ENCODE measurements around the gene PACSIN1. TPM values are rescaled to one million over a fixed set of nuclear protein-coding genes. Genes with fewer than 3 reads are reported as not detected.

PACSIN1 gene
- total RNA-seq, 3 donors from 2014 or later (not counting 1 experiment from before 2014, with no cell fraction given), result 2.2 to 6.6 (median 3.9) TPM

DNA sequence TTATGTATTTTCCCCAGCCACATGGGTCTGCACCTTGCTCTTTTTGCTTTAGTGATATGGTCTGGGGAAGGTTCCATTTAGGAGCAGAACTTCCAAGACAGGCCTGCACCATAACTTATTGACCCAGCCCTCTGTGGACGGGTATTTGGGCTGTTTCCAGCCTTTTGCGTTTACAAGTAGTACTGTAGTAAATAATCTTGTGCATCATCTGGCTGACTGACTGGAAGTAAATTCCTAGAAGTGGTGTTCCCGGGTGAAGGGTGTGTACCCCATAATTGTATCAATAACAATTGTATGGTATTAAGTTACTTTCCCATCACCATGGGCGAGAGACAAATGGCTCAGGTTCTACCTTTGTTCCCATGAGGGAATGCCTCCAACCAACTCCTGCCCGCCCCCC is 58.6 kb downstream of the PACSIN1 start:
- Mint-ChIP-seq H3K4me3 (no peak overlapping the region), H3K9me3 (no peaks in the 10 kb centered on the region), H3K36me3 (no peaks in the 10 kb centered on the region), H3K27me3 (ENCODE audit: low read depth in 2 of 2) (no peaks in the 10 kb centered on the region), H3K27ac (peak overlapping the region in 1 of 2 donors; percentile 58), H3K4me1 (peaks cover 20 to 23% of the 10 kb centered on the region in 2 donors)
- intact Hi-C loops (cut with micrococcal nuclease), result no loop called here
- no peak for ATAC-seq
- WGBS (ENCODE audit: insufficient coverage), result 100% methylated on average over 3 of the region's 5 CpGs
- Histone ChIP-seq H3K4me3 (ENCODE audit: low read length) (no peak overlapping the region), H3K4me1 (ENCODE audit: control insufficient read depth, insufficient read depth, low read length) (peaks cover 57% of the 10 kb centered on the region), H3K36me3 (ENCODE audit: control insufficient read depth, insufficient read depth, low read length) (no peaks in the 10 kb centered on the region), H3K9me3 (ENCODE audit: control insufficient read depth, insufficient read depth, low read length) (no peaks in the 10 kb centered on the region), H3K27me3 (ENCODE audit: control insufficient read depth, insufficient read depth, low read length) (no peaks in the 10 kb centered on the region), H3K27ac (ENCODE audit: low read length) (no peak overlapping the region)
- no peak for DNase-seq
- TF ChIP-seq, protein P1, sequence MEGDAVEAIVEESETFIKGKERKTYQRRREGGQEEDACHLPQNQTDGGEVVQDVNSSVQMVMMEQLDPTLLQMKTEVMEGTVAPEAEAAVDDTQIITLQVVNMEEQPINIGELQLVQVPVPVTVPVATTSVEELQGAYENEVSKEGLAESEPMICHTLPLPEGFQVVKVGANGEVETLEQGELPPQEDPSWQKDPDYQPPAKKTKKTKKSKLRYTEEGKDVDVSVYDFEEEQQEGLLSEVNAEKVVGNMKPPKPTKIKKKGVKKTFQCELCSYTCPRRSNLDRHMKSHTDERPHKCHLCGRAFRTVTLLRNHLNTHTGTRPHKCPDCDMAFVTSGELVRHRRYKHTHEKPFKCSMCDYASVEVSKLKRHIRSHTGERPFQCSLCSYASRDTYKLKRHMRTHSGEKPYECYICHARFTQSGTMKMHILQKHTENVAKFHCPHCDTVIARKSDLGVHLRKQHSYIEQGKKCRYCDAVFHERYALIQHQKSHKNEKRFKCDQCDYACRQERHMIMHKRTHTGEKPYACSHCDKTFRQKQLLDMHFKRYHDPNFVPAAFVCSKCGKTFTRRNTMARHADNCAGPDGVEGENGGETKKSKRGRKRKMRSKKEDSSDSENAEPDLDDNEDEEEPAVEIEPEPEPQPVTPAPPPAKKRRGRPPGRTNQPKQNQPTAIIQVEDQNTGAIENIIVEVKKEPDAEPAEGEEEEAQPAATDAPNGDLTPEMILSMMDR (IDR thresholded peaks at IDR 0.05), result no peak

DNA sequence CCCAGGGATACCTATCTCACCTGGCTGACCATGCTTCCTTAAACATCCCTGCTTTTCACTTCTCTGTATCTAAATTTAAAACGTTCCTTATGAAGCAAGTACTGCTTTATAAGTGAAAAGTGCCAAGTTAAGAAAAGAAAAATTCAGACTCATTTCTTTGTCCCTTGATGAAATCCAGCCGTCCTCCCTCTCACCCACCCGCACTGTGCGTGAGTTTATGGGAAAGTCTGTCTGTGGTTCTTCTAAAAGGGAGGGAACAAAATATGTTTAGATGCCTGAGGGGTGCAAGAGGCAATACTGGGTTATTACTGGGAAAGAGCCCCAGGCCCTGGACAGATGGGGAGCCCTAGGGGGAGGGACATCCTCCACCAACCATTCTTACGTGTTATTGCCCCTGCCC is 59.1 kb downstream of the PACSIN1 start:
- H3K27ac Mint-ChIP-seq, result no peak overlapping the region

DNA sequence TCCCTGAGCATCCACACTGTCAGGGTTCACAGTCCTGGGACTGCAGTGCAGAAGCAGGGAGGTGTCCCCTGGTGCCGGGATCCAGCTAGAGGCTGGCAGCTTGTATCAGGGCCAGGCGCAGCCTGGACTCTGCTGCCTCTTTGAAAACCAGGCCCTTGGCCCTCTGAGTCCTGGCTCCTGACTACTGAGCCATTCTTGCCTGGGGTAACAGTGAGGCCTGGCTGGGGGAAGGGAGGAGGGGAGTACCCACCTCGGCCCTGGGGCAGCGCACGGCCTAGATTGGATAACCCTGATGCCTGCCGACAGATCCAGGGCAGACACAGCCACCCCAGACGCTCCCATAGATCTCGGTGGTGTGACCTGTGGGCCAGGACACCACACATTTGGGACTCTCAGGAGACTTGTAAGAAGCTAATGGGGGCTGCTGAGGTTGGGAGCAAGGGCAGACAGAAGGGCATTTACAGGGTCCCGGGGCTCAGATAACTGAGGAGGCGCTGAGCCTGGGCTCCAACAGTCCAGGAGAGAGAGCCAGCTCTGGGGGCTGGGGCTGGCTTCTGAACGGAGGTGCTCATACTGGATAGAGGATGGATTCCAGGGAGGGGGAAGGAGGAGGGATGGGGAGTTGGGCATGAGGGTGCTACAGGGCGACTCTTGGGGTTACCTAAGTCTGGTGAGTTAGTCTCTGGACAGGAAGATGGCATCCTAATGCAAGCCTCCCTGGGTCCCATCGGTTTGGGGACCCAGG is 59.7 kb downstream of the PACSIN1 start:
- Histone ChIP-seq H3K27ac (ENCODE audit: low read length) (no peak overlapping the region), H3K4me1 (ENCODE audit: control insufficient read depth, insufficient read depth, low read length) (peaks cover 53% of the 10 kb centered on the region), H3K36me3 (ENCODE audit: control insufficient read depth, insufficient read depth, low read length) (no peaks in the 10 kb centered on the region), H3K9me3 (ENCODE audit: control insufficient read depth, insufficient read depth, low read length) (no peaks in the 10 kb centered on the region), H3K4me3 (ENCODE audit: low read length) (no peak overlapping the region), H3K27me3 (ENCODE audit: control insufficient read depth, insufficient read depth, low read length) (no peaks in the 10 kb centered on the region)
- ATAC-seq (no peak), DNase-seq (no peak)
- Mint-ChIP-seq H3K4me1 (peaks cover 20 to 23% of the 10 kb centered on the region in 2 donors), H3K36me3 (no peaks in the 10 kb centered on the region), H3K27me3 (ENCODE audit: low read depth in 2 of 2) (no peaks in the 10 kb centered on the region), H3K9me3 (no peaks in the 10 kb centered on the region), H3K27ac (no peak overlapping the region), H3K4me3 (no peak overlapping the region)
- 97% methylated on average over 13 of the region's 13 CpGs for WGBS (ENCODE audit: insufficient coverage)
- TF ChIP-seq, protein P1 (IDR thresholded peaks at IDR 0.05), result no peak
- intact Hi-C loops (cut with micrococcal nuclease), result loop anchor here (2.0 to 5.0 kb wide), 2 partner anchors 83 to 283 kb away; no protein-coding TSS in a partner anchor

More for the DNA sequence above, 59.1 kb downstream of the PACSIN1 start:
- Mint-ChIP-seq H3K9me3 (no peaks in the 10 kb centered on the region), H3K36me3 (no peaks in the 10 kb centered on the region), H3K27me3 (ENCODE audit: low read depth in 2 of 2) (no peaks in the 10 kb centered on the region), H3K4me3 (no peak overlapping the region), H3K4me1 (peaks cover 20 to 23% of the 10 kb centered on the region in 2 donors)
- no peaks in the 10 kb centered on the region for H3K9me3 ChIP-seq (ENCODE audit: control insufficient read depth, insufficient read depth, low read length)
- intact Hi-C loops (cut with micrococcal nuclease), result loop anchor here (5.0 kb wide), 1 partner anchor 283 kb away; no protein-coding TSS in a partner anchor
- H3K36me3 ChIP-seq (ENCODE audit: control insufficient read depth, insufficient read depth, low read length), result no peaks in the 10 kb centered on the region
- H3K27ac ChIP-seq (ENCODE audit: low read length), result no peak overlapping the region
- peaks cover 53% of the 10 kb centered on the region for H3K4me1 ChIP-seq (ENCODE audit: control insufficient read depth, insufficient read depth, low read length)
- no peak for ATAC-seq
- TF ChIP-seq, protein P1 (IDR thresholded peaks at IDR 0.05), result no peak
- no peaks in the 10 kb centered on the region for H3K27me3 ChIP-seq (ENCODE audit: control insufficient read depth, insufficient read depth, low read length)
- no peak overlapping the region for H3K4me3 ChIP-seq (ENCODE audit: low read length)
- DNase-seq, result no peak
- 96% methylated on average over 5 of the region's 5 CpGs for WGBS (ENCODE audit: insufficient coverage)
